ENCODE results near the gene SH2D7.

GRCh38 chr15:78054518-78054917 is 37.8 kb upstream of the SH2D7 start:
- no peak for TF ChIP-seq CTCF (IDR thresholded peaks at IDR 0.05)
- TF ChIP-seq POLR2AphosphoS5 (IDR thresholded peaks at IDR 0.05; ENCODE audit: low read depth, low read length) = no peak
- TF ChIP-seq REST (IDR thresholded peaks at IDR 0.05; ENCODE audit: insufficient read depth in 1 of 2, low read depth in 2 of 2, low read length in 1 of 2) = no peak
- no peak for TF ChIP-seq SIN3A (IDR thresholded peaks at IDR 0.05; ENCODE audit: borderline replicate concordance, insufficient read depth, low read depth, low read length)
- TF ChIP-seq TCF7L2 (IDR thresholded peaks at IDR 0.05; ENCODE audit: low read depth, low read length) = no peak

All from Panc1 (cell line).